ENCODE measurements around the gene PTPRC. TPM values are rescaled to one million over a fixed set of nuclear protein-coding genes. Genes with fewer than 3 reads are reported as not detected.

Gene PTPRC
- polyA plus RNA-seq, 2 of the 4 experiments (the other 2 are of a cell fraction) = not detected

GRCh38 chr1:198755715-198756114, 116.9 kb downstream of the PTPRC start:
- TF ChIP-seq USF2 (IDR thresholded peaks at IDR 0.05) = no peak
- no peak for TF ChIP-seq EHF (CRISPR knock-in tag; IDR thresholded peaks at IDR 0.05)
- no peak for TF ChIP-seq EP300 (IDR thresholded peaks at IDR 0.05)
- TF ChIP-seq MAFK (IDR thresholded peaks at IDR 0.05; ENCODE audit: partially characterized antibody) = no peak
- WGBS (ENCODE audit: missing lambda C conversion rate) = 21% methylated on average over 2 of the region's 2 CpGs
- DNase-seq (ENCODE audit: low read depth in 1 of 2, low spot score in 1 of 2) = no peak
- Histone ChIP-seq H3K4me1 (no peaks in the 10 kb centered on the region), H3K9me3 (no peaks in the 10 kb centered on the region), H3K4me3 (no peak overlapping the region), H3K27ac (no peak overlapping the region), H3K4me2 (no peak overlapping the region)
- no peak for ATAC-seq
- ChIA-PET CTCF (interaction anchor here (0.5 to 4.4 kb wide), 13 partner anchors 10 to 1781 kb away, joined by 3 to 19 read pairs (median 4); no protein-coding TSS in a partner anchor), POLR2A (no interaction called here)
- FAIRE-seq = no peak

- ATAC-seq (peak in 1 of 2 experiments; percentile 73; a peak in 4 of 6 replicates), FAIRE-seq (no peak), DNase-seq (ENCODE audit: low read depth in 1 of 2, low spot score in 1 of 2) (peak in 1 of 2 experiments; percentile 20)
- H3K4me1 ChIP-seq = no peaks in the 10 kb centered on the region
- H3K4me3 ChIP-seq = no peak overlapping the region
- H3K9me3 ChIP-seq = no peaks in the 10 kb centered on the region
- CTCF ChIA-PET = interaction anchor here (0.5 to 4.4 kb wide), 14 partner anchors 11 to 1780 kb away, joined by 3 to 19 read pairs (median 4); no protein-coding TSS in a partner anchor
- peak; percentile 58; the same call in 2 of the 3 replicates for TF ChIP-seq SMC3 (IDR thresholded peaks at IDR 0.05)
- TF ChIP-seq, protein P1, sequence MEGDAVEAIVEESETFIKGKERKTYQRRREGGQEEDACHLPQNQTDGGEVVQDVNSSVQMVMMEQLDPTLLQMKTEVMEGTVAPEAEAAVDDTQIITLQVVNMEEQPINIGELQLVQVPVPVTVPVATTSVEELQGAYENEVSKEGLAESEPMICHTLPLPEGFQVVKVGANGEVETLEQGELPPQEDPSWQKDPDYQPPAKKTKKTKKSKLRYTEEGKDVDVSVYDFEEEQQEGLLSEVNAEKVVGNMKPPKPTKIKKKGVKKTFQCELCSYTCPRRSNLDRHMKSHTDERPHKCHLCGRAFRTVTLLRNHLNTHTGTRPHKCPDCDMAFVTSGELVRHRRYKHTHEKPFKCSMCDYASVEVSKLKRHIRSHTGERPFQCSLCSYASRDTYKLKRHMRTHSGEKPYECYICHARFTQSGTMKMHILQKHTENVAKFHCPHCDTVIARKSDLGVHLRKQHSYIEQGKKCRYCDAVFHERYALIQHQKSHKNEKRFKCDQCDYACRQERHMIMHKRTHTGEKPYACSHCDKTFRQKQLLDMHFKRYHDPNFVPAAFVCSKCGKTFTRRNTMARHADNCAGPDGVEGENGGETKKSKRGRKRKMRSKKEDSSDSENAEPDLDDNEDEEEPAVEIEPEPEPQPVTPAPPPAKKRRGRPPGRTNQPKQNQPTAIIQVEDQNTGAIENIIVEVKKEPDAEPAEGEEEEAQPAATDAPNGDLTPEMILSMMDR (IDR thresholded peaks at IDR 0.05) = peak; percentile 51
- no peak for TF ChIP-seq RARB (CRISPR knock-in tag; IDR thresholded peaks at IDR 0.05)
- TF ChIP-seq RAD21 (conservative IDR thresholded peaks at IDR 0.05 in 1 of 2, IDR thresholded peaks at IDR 0.05 in 1 of 2) = peak; percentile 60 to 78
- POLR2A ChIA-PET = no interaction called here
- H3K4me2 ChIP-seq = no peak overlapping the region
- no peak overlapping the region for H3K27ac ChIP-seq
These were observed 117.6 kb downstream of the PTPRC start for GRCh38 chr1:198756470-198756869.

- Histone ChIP-seq H3K4me3 (no peak overlapping the region), H3K4me1 (no peaks in the 10 kb centered on the region), H3K27ac (no peak overlapping the region), H3K9me3 (no peaks in the 10 kb centered on the region), H3K4me2 (no peak overlapping the region)
- ATAC-seq (no peak), DNase-seq (ENCODE audit: low read depth in 1 of 2, low spot score in 1 of 2) (no peak), FAIRE-seq (no peak)
- TF ChIP-seq RFX5 (IDR thresholded peaks at IDR 0.05) (no peak), PHF8 (IDR thresholded peaks at IDR 0.05; ENCODE audit: borderline replicate concordance, low read depth) (no peak), REST (IDR thresholded peaks at IDR 0.05) (no peak), EP300 (IDR thresholded peaks at IDR 0.05) (no peak), HMGXB4 (CRISPR knock-in tag; IDR thresholded peaks at IDR 0.05; ENCODE audit: borderline replicate concordance) (no peak), RNF2 (IDR thresholded peaks at IDR 0.05; ENCODE audit: borderline replicate concordance, low read depth) (no peak), CHD4 (IDR thresholded peaks at IDR 0.05; ENCODE audit: borderline replicate concordance) (no peak), HOXB13 (CRISPR knock-in tag; IDR thresholded peaks at IDR 0.05; ENCODE audit: low read depth) (no peak), HES2 (IDR thresholded peaks at IDR 0.05) (no peak), FOSB (CRISPR knock-in tag; IDR thresholded peaks at IDR 0.05) (no peak)
- TF ChIP-seq, protein P2, sequence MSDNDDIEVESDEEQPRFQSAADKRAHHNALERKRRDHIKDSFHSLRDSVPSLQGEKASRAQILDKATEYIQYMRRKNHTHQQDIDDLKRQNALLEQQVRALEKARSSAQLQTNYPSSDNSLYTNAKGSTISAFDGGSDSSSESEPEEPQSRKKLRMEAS (IDR thresholded peaks at IDR 0.05) = no peak
- 34% methylated on average over 4 of the region's 4 CpGs for WGBS (ENCODE audit: missing lambda C conversion rate)
- POLR2A ChIA-PET = no interaction called here
- CTCF ChIA-PET = interaction anchor here (0.8 to 1.8 kb wide), 2 partner anchors 10 to 341 kb away, joined by 3 to 4 read pairs; no protein-coding TSS in a partner anchor
These were observed 123.2 kb downstream of the PTPRC start for GRCh38 chr1:198761859-198762616.
